IMR-90 (cell line): Measurements from ENCODE around the gene ANO4. TPM values are rescaled to one million over a fixed set of nuclear protein-coding genes. Genes with fewer than 3 reads are reported as not detected.
A peak's percentile ranks its signal among the peaks of the same experiment; 100 is the strongest.

ENCODE experiments used
- ATAC-seq: fragments of 200-7000 bp; cut with Tn5 transposase; 2 replicates; pipeline ENCODE4 v1.9.1; 2020; ENCODE audit warnings: low read depth, mild to moderate bottlenecking, moderate library complexity
- Bru-seq: library from RNA; stranded (reverse); fragments of 400-500 nt; gene quantifications from one replicate; lab custom pipeline; 2021; lab: Mats Ljungman, UMichigan
- BruChase-seq, 2 experiments: library from RNA; stranded (reverse); fragments of 400-500 nt; gene quantifications; one replicate each; lab custom pipeline; 2021; lab: Mats Ljungman, UMichigan
- BruUV-seq: library from RNA; stranded (reverse); fragments of 400-500 nt; replicated peaks from 2 replicates; lab custom pipeline; 2021; lab: Mats Ljungman, UMichigan
- CTCF ChIA-PET: fragments of 300-600 bp; formaldehyde crosslinking; extraction: SDS; loops from one replicate; lab custom pipeline; 2021; ENCODE audit warnings: antibody characterized with exemption; lab: Yijun Ruan, JAX
- POLR2A ChIA-PET: fragments of 300-600 bp; sonication (Branson Sonifier 250); formaldehyde crosslinking; loops from one replicate; lab custom pipeline; 2022; ENCODE audit warnings: antibody characterized with exemption; ENCODE audit not compliant: unreplicated experiment; lab: Charles Lee
- DNase-seq: peaks from one replicate; pipeline ENCODE4 v3.0.0; 2013
- H2AFZ ChIP-seq: replicated peaks from 2 replicates; pipeline ENCODE3; 2013; ENCODE audit warnings: low read length, mild to moderate bottlenecking; ENCODE audit not compliant: poor library complexity
- H2AK5ac ChIP-seq: 2 replicates; pipeline ENCODE4 v1.6.1; 2013; ENCODE audit warnings: low read depth, low read length, inconsistent platforms
- H2AK9ac ChIP-seq: replicated peaks from 2 replicates; pipeline ENCODE3; 2013; ENCODE audit warnings: mild to moderate bottlenecking, low read depth, low read length, moderate library complexity; ENCODE audit not compliant: poor library complexity
- H2BK120ac ChIP-seq: 2 replicates; pipeline ENCODE4 v1.6.1; 2013; ENCODE audit warnings: low read depth, low read length, inconsistent platforms
- H2BK15ac ChIP-seq: 3 replicates; pipeline ENCODE4 v1.6.1; 2013; ENCODE audit warnings: low read depth, low read length, inconsistent platforms
- H2BK20ac ChIP-seq: 2 replicates; pipeline ENCODE4 v1.6.1; 2013; ENCODE audit warnings: low read depth, mild to moderate bottlenecking, inconsistent platforms, low read length, moderate library complexity
- H2BK5ac ChIP-seq: 2 replicates; pipeline ENCODE4 v1.6.1; 2013; ENCODE audit warnings: mild to moderate bottlenecking, low read depth, low read length, inconsistent platforms; ENCODE audit not compliant: poor library complexity, severe bottlenecking
- H3K14ac ChIP-seq: replicated peaks from 2 replicates; pipeline ENCODE4 v1.6.1; 2013; ENCODE audit warnings: low read depth, low read length, inconsistent platforms
- H3K18ac ChIP-seq: 2 replicates; pipeline ENCODE4 v1.6.1; 2013; ENCODE audit warnings: low read depth, low read length, control low read depth
- H3K23ac ChIP-seq: 2 replicates; pipeline ENCODE4 v1.6.1; 2013; ENCODE audit warnings: low read depth, low read length, inconsistent platforms
- H3K27ac ChIP-seq: 2 replicates; pipeline ENCODE4 v1.5.1; 2013; ENCODE audit warnings: mild to moderate bottlenecking, control low read depth, low read length; ENCODE audit not compliant: insufficient read depth
- H3K27me3 ChIP-seq: 2 replicates; pipeline ENCODE4 v1.6.1; 2013; ENCODE audit warnings: low read length; ENCODE audit not compliant: control insufficient read depth, insufficient read depth
- H3K36me3 ChIP-seq: 2 replicates; pipeline ENCODE4 v1.6.1; 2013; ENCODE audit warnings: low read length, mixed read lengths; ENCODE audit not compliant: control insufficient read depth, insufficient read depth
- H3K4ac ChIP-seq: 2 replicates; pipeline ENCODE4 v1.6.1; 2013; ENCODE audit warnings: low read depth, low read length, inconsistent platforms
- H3K4me1 ChIP-seq: 2 replicates; pipeline ENCODE4 v1.6.1; 2013; ENCODE audit warnings: low read length, mixed read lengths; ENCODE audit not compliant: control insufficient read depth, insufficient read depth
- H3K4me2 ChIP-seq: 2 replicates; pipeline ENCODE4 v1.6.1; 2013; ENCODE audit warnings: low read depth, mild to moderate bottlenecking, control low read depth, low read length, moderate library complexity
- H3K4me3 ChIP-seq: 2 replicates; pipeline ENCODE4 v1.5.1; 2013; ENCODE audit warnings: low read depth, mild to moderate bottlenecking, control low read depth, low read length, moderate library complexity; ENCODE audit not compliant: insufficient read depth
- H3K56ac ChIP-seq: 2 replicates; pipeline ENCODE4 v1.6.1; 2013; ENCODE audit warnings: low read length, inconsistent platforms; ENCODE audit not compliant: insufficient read depth; ENCODE audit errors: extremely low read depth
- H3K79me1 ChIP-seq, 2 experiments: 2 replicates each; pipeline ENCODE4 v1.6.1; 2013; ENCODE audit warnings: low read length in 2 of 2, inconsistent platforms in 1 of 2, low read depth in 1 of 2
- H3K9ac ChIP-seq: 2 replicates; pipeline ENCODE4 v1.6.1; 2013; ENCODE audit warnings: low read depth, low read length, control low read depth
- H3K9me1 ChIP-seq: 2 replicates; pipeline ENCODE4 v1.6.1; 2013; ENCODE audit warnings: low read length, inconsistent platforms; ENCODE audit not compliant: insufficient read depth
- H3K9me3 ChIP-seq: 2 replicates; pipeline ENCODE4 v1.6.1; 2013; ENCODE audit warnings: low read length; ENCODE audit not compliant: control insufficient read depth, insufficient read depth
- H4K20me1 ChIP-seq: 2 replicates; pipeline ENCODE4 v1.6.1; 2013; ENCODE audit warnings: low read length, inconsistent platforms; ENCODE audit not compliant: insufficient read depth
- H4K5ac ChIP-seq: 2 replicates; pipeline ENCODE4 v1.6.1; 2013; ENCODE audit warnings: mild to moderate bottlenecking, low read depth, low read length, control low read depth
- H4K8ac ChIP-seq, 2 experiments: 2 replicates each; pipeline ENCODE4 v1.6.1; 2013; ENCODE audit warnings: low read depth in 2 of 2, low read length in 2 of 2, control low read depth in 1 of 2, inconsistent platforms in 1 of 2
- H4K91ac ChIP-seq: 2 replicates; pipeline ENCODE4 v1.6.1; 2013; ENCODE audit warnings: low read depth, low read length, inconsistent platforms; ENCODE audit not compliant: insufficient read depth
- BHLHE40 ChIP-seq: fragments of 150-350 bp; IDR thresholded peaks from 2 replicates; pipeline ENCODE4 v1.6.1; 2016; ENCODE audit warnings: mild to moderate bottlenecking, low read depth, low read length
- CEBPB ChIP-seq: IDR thresholded peaks from 2 replicates; pipeline ENCODE4 v1.6.1; 2012; ENCODE audit warnings: low read depth, low read length, improper control_type of control experiment
- CTCF ChIP-seq: conservative IDR thresholded peaks from 2 replicates; pipeline ENCODE4 v1.5.1; 2012; ENCODE audit warnings: mild to moderate bottlenecking, low read depth, low read length, improper control_type of control experiment
- MAZ ChIP-seq: IDR thresholded peaks from 2 replicates; pipeline ENCODE4 v1.6.1; 2012; ENCODE audit warnings: low read depth, mild to moderate bottlenecking, low read length, improper control_type of control experiment, moderate library complexity, borderline replicate concordance
- MXI1 ChIP-seq: IDR thresholded peaks from 2 replicates; pipeline ENCODE4 v1.6.1; 2012; ENCODE audit warnings: low read depth, mild to moderate bottlenecking, low read length, moderate library complexity, borderline replicate concordance
- RAD21 ChIP-seq: IDR thresholded peaks from 2 replicates; pipeline ENCODE4 v1.6.1; 2012; ENCODE audit warnings: low read length, improper control_type of control experiment
- RFX5 ChIP-seq: IDR thresholded peaks from 2 replicates; pipeline ENCODE4 v1.8.0; 2012; ENCODE audit warnings: low read depth, mild to moderate bottlenecking, low read length, moderate library complexity
- WGBS, 2 experiments: methylation state at CpG; one replicate each; pipeline versions ENCODE4 v1.1.5 to v1.1.7; 2013; ENCODE audit warnings: missing lambda C conversion rate in 2 of 2; ENCODE audit not compliant: insufficient read length in 1 of 2; ENCODE audit errors: extremely low coverage in 2 of 2; 5-methylcytosine and 5-hydroxymethylcytosine counted together
- dilution Hi-C: fragments of 300-500 bp; cut with HindIII; formaldehyde crosslinking; loops from one replicate; pipeline ENCODE4 v1.14.3; 2018; ENCODE audit warnings: low sequenced_read_pairs; ENCODE audit not compliant: unreplicated experiment
- in situ Hi-C: fragments of 300-500 bp; cut with MboI; formaldehyde crosslinking; loops from 3 replicates; pipeline ENCODE4 v1.14.3; 2019; ENCODE audit warnings: low sequenced_read_pairs, inconsistent platforms, mixed read lengths
- intact Hi-C: fragments of 100-400 bp; cut with micrococcal nuclease; formaldehyde crosslinking; loops from 2 replicates; pipeline ENCODE4 v1.10.0; 2022
- long read RNA-seq: library from polyadenylated mRNA; unstranded; transcript quantifications from one replicate; pipeline ENCODE4 v2.0.0, GENCODE V29; 2021; ENCODE audit not compliant: unreplicated experiment
- polyA plus RNA-seq, 3 experiments: library from polyadenylated mRNA; depleted of rRNA; stranded (reverse); fragments of >200 nt; gene quantifications; 2 replicates each; pipeline ENCODE4 v1.2.3, GENCODE V29; 2012; ENCODE audit warnings: low replicate concordance in 1 of 3
- total RNA-seq: library from RNA; depleted of rRNA; stranded (reverse); fragments of >200 nt; gene quantifications from 2 replicates; pipeline ENCODE4 v1.2.3, GENCODE V29; 2012; rRNA removed

Gene ANO4
- total RNA-seq (7.2 and 10.2 TPM in 2 replicates), polyA plus RNA-seq (2012; rRNA removed) (3.2 and 4.7 TPM in 2 replicates), Bru-seq, nascent RNA (percentile 89 among the genes with signal in this experiment), BruChase-seq, experiment 1, labeled RNA remaining after a 6-hour chase (percentile 78 among the genes with signal in this experiment), BruChase-seq, experiment 2, labeled RNA remaining after a 2-hour chase (percentile 85 among the genes with signal in this experiment)
- polyA plus RNA-seq (2012; cell fraction: cytosol; rRNA removed): 1.4 and 1.9 TPM in 2 replicates
- polyA plus RNA-seq (2012; cell fraction: nucleus; rRNA removed; ENCODE audit: low replicate concordance): 1.1 and 6.1 TPM in 2 replicates
- long read RNA-seq, transcript ANO4-202 (27 exons, 3,909 nt): major isoform, 5 of 105 reads
- long read RNA-seq, partial matches to known transcripts: 29 of 105 reads
- long read RNA-seq, other reads (novel, unspliced or antisense): 70 of 105 reads

DNA sequence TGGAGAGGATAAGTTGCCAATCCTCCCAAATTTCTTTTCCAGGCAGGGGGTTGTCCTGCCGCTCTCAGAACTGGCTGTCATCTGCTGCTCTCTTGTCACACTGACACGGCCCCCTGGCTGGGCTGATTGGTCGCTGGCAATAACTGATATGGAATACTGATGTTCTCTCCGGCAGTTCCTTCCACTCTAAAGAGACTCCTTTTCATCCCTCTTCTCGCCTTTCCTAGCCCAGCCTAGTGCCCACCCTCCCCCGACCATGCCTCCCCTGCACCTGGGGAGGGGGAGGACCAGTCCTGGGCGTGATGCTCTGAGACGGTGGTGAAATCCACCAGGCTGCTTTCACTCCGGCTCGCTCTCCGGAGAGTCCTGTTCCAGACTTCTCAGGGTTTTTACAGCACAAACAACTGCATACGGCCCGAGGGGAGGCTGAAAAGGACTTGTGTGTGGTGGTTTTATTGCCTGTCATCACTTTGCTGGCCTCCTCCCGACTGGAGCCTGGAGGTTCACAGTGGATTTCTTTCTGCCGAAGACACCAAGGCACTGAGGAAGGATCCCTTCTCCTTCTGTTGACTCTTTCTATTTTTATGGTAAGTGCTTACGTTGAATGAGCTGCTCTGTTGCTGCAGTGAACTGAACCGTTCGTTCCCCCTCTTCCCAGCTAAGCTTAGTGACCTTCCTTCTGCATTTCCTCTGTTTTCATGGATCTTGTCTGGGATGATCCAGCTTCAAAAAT is at the start of gene ANO4:
ANO4 (plus strand) TSS at position 336 of the 733 bp plus-strand sequence. CDS start 107,010 bp downstream, outside the sequence.
- 0% methylated on average over 1 of the region's 18 CpGs; no CpG with 5 or more reads in 1 of the 2 experiments for WGBS, 2 experiments
- Histone ChIP-seq H2AFZ (peak within 1 kb of the TSS; percentile 83), H3K4ac (peak within 1 kb of the TSS; percentile 61)

More for the DNA sequence above, at the start of gene ANO4:
- DNase-seq (peak; percentile 29), ATAC-seq (peak; percentile 56)
- H4K91ac ChIP-seq: peak within 1 kb of the TSS; percentile 61
- H4K20me1 ChIP-seq: no peaks in the 10 kb centered on the region
- H4K8ac ChIP-seq: peak within 1 kb of the TSS; percentile 75 to 86
- POLR2A ChIA-PET: no interaction called here
- H2BK20ac ChIP-seq: peak within 1 kb of the TSS; percentile 80
- peaks cover 5% of the 10 kb centered on the region; the same call in 1 of the 2 replicates for H3K9me1 ChIP-seq
- H2BK15ac ChIP-seq: peak within 1 kb of the TSS; percentile 84
- dilution Hi-C loops: no loop called here
- in situ Hi-C loops: no loop called here
- peak within 1 kb of the TSS; percentile 79 for H2BK120ac ChIP-seq
- H3K14ac ChIP-seq: peak within 1 kb of the TSS; percentile 62
- H2AK5ac ChIP-seq: peak within 1 kb of the TSS; percentile 83
- peak within 1 kb of the TSS; percentile 95 for H3K27ac ChIP-seq
- peaks cover 11% of the 10 kb centered on the region for H3K4me1 ChIP-seq
- H3K79me1 ChIP-seq: peaks cover 0 to 5% of the 10 kb centered on the region in 2 experiments; a peak in 1 of 4 replicates
- peak within 1 kb of the TSS; percentile 90 for H3K23ac ChIP-seq
- no peak for TF ChIP-seq MXI1
- no peak for TF ChIP-seq CEBPB
- no peak for TF ChIP-seq MAZ
- no peak for TF ChIP-seq RAD21
- TF ChIP-seq CTCF: no peak
- TF ChIP-seq RFX5: no peak
- TF ChIP-seq BHLHE40: no peak
- H4K5ac ChIP-seq: peak within 1 kb of the TSS; percentile 47
- peaks cover 2% of the 10 kb centered on the region; the same call in 1 of the 2 replicates for H3K36me3 ChIP-seq
- no peaks in the 10 kb centered on the region for H3K9me3 ChIP-seq
- CTCF ChIA-PET: no interaction called here
- H3K4me2 ChIP-seq: peak within 1 kb of the TSS; percentile 90
- H3K18ac ChIP-seq: peak within 1 kb of the TSS; percentile 92
- H3K27me3 ChIP-seq: no peaks in the 10 kb centered on the region
- peak within 1 kb of the TSS; percentile 82 for H2BK5ac ChIP-seq
- no TSS peak for BruUV-seq
- peak within 1 kb of the TSS; percentile 49 for H3K4me3 ChIP-seq
- peak within 1 kb of the TSS; percentile 94 for H3K56ac ChIP-seq
- H2AK9ac ChIP-seq: peak within 1 kb of the TSS; percentile 1
- intact Hi-C loops: loop anchor here (2.0 to 5.0 kb wide), 2 partner anchors 118 to 192 kb away; no protein-coding TSS in a partner anchor
- peak within 1 kb of the TSS; percentile 93 for H3K9ac ChIP-seq
